Liver (tissue), 9 donors: ENCODE data around the gene ABCA13. TPM values are rescaled to one million over a fixed set of nuclear protein-coding genes. Genes with fewer than 3 reads are reported as not detected.

Experiments used
- DNase-seq: peaks from one replicate; pipeline ENCODE4 v3.0.0-alpha.2; 2017; ENCODE audit warnings: low spot score
- H3K27ac ChIP-seq, 2 donors: one replicate each; pipeline ENCODE4 v1.7.0; 2013; ENCODE audit warnings: inconsistent platforms in 2 of 2, low read length in 2 of 2, control low read depth in 1 of 2, low read depth in 1 of 2, mild to moderate bottlenecking in 1 of 2
- H3K27me3 ChIP-seq, 4 donors: one replicate each; pipeline versions ENCODE4 v1.6.1 to v1.7.0; 2013; ENCODE audit warnings: low read length in 3 of 4, inconsistent platforms in 1 of 4, mild to moderate bottlenecking in 1 of 4, moderate library complexity in 1 of 4; ENCODE audit not compliant: control insufficient read depth in 4 of 4, insufficient read depth in 4 of 4
- H3K36me3 ChIP-seq, 4 donors: one replicate each; pipeline versions ENCODE4 v1.6.1 to v1.7.0; 2013; ENCODE audit warnings: low read length in 3 of 4, mild to moderate bottlenecking in 3 of 4, low read depth in 1 of 4, moderate library complexity in 1 of 4; ENCODE audit not compliant: control insufficient read depth in 4 of 4, insufficient read depth in 3 of 4
- H3K4me1 ChIP-seq, 4 donors: one replicate each; pipeline versions ENCODE4 v1.6.1 to v1.7.0; 2013; ENCODE audit warnings: low read length in 3 of 4, mild to moderate bottlenecking in 3 of 4, moderate library complexity in 1 of 4; ENCODE audit not compliant: control insufficient read depth in 4 of 4, insufficient read depth in 4 of 4
- H3K4me3 ChIP-seq, 3 donors: one replicate each; pipeline versions ENCODE4 v1.6.1 to v1.7.0; 2013; ENCODE audit warnings: low read length in 3 of 3, control low read depth in 1 of 3, low read depth in 1 of 3, mild to moderate bottlenecking in 1 of 3
- H3K9ac ChIP-seq, 2 donors: one replicate each; pipeline ENCODE4 v1.7.0; 2013; ENCODE audit warnings: low read length in 2 of 2, mild to moderate bottlenecking in 2 of 2, moderate library complexity in 2 of 2, control low read depth in 1 of 2, low read depth in 1 of 2
- H3K9me3 ChIP-seq, 4 donors: one replicate each; pipeline versions ENCODE4 v1.6.1 to v1.7.0; 2013; ENCODE audit warnings: low read length in 3 of 4; ENCODE audit not compliant: control insufficient read depth in 4 of 4
- CTCF ChIP-seq: fragments of 150-350 bp; IDR thresholded peaks from 2 replicates; pipeline ENCODE4 v1.5.1; 2017; ENCODE audit warnings: improper control_type of control experiment, low read depth, low read length; ENCODE audit not compliant: missing input control
- EGR1 ChIP-seq, 2 donors: IDR thresholded peaks; 2 replicates each; pipeline ENCODE4 v1.6.1; 2016 to 2018; ENCODE audit warnings: antibody characterized with exemption in 2 of 2, low read depth in 2 of 2
- FOXA1 ChIP-seq: IDR thresholded peaks from 2 replicates; pipeline ENCODE4 v1.6.1; 2016; ENCODE audit warnings: antibody characterized with exemption
- FOXA2 ChIP-seq: IDR thresholded peaks from 2 replicates; pipeline ENCODE4 v1.6.1; 2016; ENCODE audit warnings: antibody characterized with exemption
- GABPA ChIP-seq, 2 donors: IDR thresholded peaks in 1 of 2; conservative IDR thresholded peaks in 1 of 2; 2 replicates each; pipeline ENCODE4 v1.6.1; 2016; ENCODE audit warnings: antibody characterized with exemption in 2 of 2, mild to moderate bottlenecking in 1 of 2, moderate library complexity in 1 of 2
- HNF4A ChIP-seq, 2 donors: conservative IDR thresholded peaks; 2 replicates each; pipeline ENCODE4 v1.6.1; 2016; ENCODE audit warnings: antibody characterized with exemption in 2 of 2, mild to moderate bottlenecking in 2 of 2
- HNF4G ChIP-seq: IDR thresholded peaks from 2 replicates; pipeline ENCODE4 v1.6.1; 2016; ENCODE audit warnings: antibody characterized with exemption
- JUND ChIP-seq, 2 donors: IDR thresholded peaks; 2 replicates each; pipeline ENCODE4 v1.6.1; 2016; ENCODE audit warnings: antibody characterized with exemption in 2 of 2
- MAX ChIP-seq: IDR thresholded peaks from 2 replicates; pipeline ENCODE4 v1.6.1; 2016; ENCODE audit warnings: antibody characterized with exemption
- NR2F2 ChIP-seq: IDR thresholded peaks from 2 replicates; pipeline ENCODE4 v1.6.1; 2016; ENCODE audit warnings: antibody characterized with exemption
- RAD21 ChIP-seq, 2 donors: IDR thresholded peaks; 2 replicates each; pipeline ENCODE4 v1.6.1; 2016; ENCODE audit warnings: antibody characterized with exemption in 2 of 2, mild to moderate bottlenecking in 2 of 2
- RXRA ChIP-seq, 2 donors: IDR thresholded peaks; 2 replicates each; pipeline ENCODE4 v1.6.1; 2017 to 2018; ENCODE audit warnings: antibody characterized with exemption in 2 of 2, mild to moderate bottlenecking in 1 of 2
- SP1 ChIP-seq: IDR thresholded peaks from 2 replicates; pipeline ENCODE4 v1.6.1; 2018; ENCODE audit warnings: antibody characterized with exemption, mild to moderate bottlenecking
- TAF1 ChIP-seq: conservative IDR thresholded peaks from 2 replicates; pipeline ENCODE4 v1.6.1; 2016; ENCODE audit warnings: antibody characterized with exemption, mild to moderate bottlenecking
- YY1 ChIP-seq: IDR thresholded peaks from 2 replicates; pipeline ENCODE4 v1.6.1; 2016; ENCODE audit warnings: antibody characterized with exemption, mild to moderate bottlenecking
- ZBTB33 ChIP-seq: IDR thresholded peaks from 2 replicates; pipeline ENCODE4 v1.6.1; 2016; ENCODE audit warnings: antibody characterized with exemption
- WGBS: extraction: QIAGEN DNeasy Blood & Tissue Kit; methylation state at CpG from one replicate; pipeline ENCODE4 v1.1.7; 2013; 5-methylcytosine and 5-hydroxymethylcytosine counted together
- polyA plus RNA-seq, 2 donors: library from polyadenylated mRNA; stranded (reverse) in 1 of 2; unstranded in 1 of 2; fragments of 200-250 nt in 1 of 2; fragments of >200 nt in 1 of 2; fragmentation: Nextera tagmentation in 1 of 2; extraction: Ambion mirVana in 1 of 2; gene quantifications; one replicate each; pipeline versions ENCODE4 v1.2.1 to v1.2.3, GENCODE V29; 2013 to 2015
- total RNA-seq, 2 donors: library from RNA; depleted of rRNA; stranded (reverse); fragments of >200 nt; gene quantifications; one replicate each; pipeline ENCODE4 v1.2.3, GENCODE V29; 2014
- TF ChIP-seq, protein P1 (sequence below): IDR thresholded peaks from 2 replicates; pipeline ENCODE4 v1.6.1; 2016; ENCODE audit warnings: antibody characterized with exemption, mild to moderate bottlenecking
- TF ChIP-seq, protein P2 (sequence below): IDR thresholded peaks from 2 replicates; pipeline ENCODE4 v1.6.1; 2016; ENCODE audit warnings: antibody characterized with exemption
- donor health status: healthy.
- donor health status: healthy.
- donor health status: healthy.
- donor health status: healthy.
- donor health status: healthy.

ABCA13 gene
- total and polyA plus RNA-seq, 4 donors: 0.22 to 1.0 (median 0.66) TPM

DNA sequence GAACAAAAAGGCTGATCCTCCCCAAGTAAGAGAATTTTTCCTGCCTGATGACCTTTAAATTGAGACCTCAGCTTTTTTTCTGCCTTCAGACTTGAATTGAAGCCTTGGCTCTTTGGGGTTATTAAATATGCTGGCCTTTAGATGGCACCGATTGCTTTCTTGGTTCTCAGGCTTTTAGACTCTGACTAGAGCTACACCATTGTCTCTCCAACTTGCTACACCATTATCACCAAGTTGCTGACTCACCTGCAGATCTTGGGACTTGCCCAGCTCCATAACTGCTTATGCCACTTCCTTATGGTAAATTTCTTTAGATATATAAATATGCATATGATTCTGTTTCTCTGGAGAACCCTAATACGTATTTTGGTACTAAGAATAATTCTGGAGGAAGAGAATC, 3.1 kb upstream of the ABCA13 start:
- Histone ChIP-seq H3K9me3 (no peaks in the 10 kb centered on the region), H3K9ac (no peak overlapping the region), H3K27ac (no peak overlapping the region), H3K4me1 (no peaks in the 10 kb centered on the region), H3K27me3 (no peaks in the 10 kb centered on the region), H3K36me3 (no peaks in the 10 kb centered on the region), H3K4me3 (no peak overlapping the region)
- DNase-seq: no peak
- WGBS: 41% methylated on average over 2 of the region's 2 CpGs
- TF ChIP-seq FOXA2 (no peak), RAD21 (IDR thresholded peaks at IDR 0.05) (no peak), YY1 (no peak), FOXA1 (no peak), HNF4A (conservative IDR thresholded peaks at IDR 0.05) (no peak), MAX (no peak), SP1 (no peak), CTCF (no peak)
- TF ChIP-seq, protein P1, sequence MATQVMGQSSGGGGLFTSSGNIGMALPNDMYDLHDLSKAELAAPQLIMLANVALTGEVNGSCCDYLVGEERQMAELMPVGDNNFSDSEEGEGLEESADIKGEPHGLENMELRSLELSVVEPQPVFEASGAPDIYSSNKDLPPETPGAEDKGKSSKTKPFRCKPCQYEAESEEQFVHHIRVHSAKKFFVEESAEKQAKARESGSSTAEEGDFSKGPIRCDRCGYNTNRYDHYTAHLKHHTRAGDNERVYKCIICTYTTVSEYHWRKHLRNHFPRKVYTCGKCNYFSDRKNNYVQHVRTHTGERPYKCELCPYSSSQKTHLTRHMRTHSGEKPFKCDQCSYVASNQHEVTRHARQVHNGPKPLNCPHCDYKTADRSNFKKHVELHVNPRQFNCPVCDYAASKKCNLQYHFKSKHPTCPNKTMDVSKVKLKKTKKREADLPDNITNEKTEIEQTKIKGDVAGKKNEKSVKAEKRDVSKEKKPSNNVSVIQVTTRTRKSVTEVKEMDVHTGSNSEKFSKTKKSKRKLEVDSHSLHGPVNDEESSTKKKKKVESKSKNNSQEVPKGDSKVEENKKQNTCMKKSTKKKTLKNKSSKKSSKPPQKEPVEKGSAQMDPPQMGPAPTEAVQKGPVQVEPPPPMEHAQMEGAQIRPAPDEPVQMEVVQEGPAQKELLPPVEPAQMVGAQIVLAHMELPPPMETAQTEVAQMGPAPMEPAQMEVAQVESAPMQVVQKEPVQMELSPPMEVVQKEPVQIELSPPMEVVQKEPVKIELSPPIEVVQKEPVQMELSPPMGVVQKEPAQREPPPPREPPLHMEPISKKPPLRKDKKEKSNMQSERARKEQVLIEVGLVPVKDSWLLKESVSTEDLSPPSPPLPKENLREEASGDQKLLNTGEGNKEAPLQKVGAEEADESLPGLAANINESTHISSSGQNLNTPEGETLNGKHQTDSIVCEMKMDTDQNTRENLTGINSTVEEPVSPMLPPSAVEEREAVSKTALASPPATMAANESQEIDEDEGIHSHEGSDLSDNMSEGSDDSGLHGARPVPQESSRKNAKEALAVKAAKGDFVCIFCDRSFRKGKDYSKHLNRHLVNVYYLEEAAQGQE: no peak

- no peaks in the 10 kb centered on the region for H3K27me3 ChIP-seq
- no peaks in the 10 kb centered on the region for H3K9me3 ChIP-seq
- TF ChIP-seq YY1 (no peak), FOXA2 (no peak), MAX (no peak), NR2F2 (no peak), TAF1 (no peak), CTCF (no peak), HNF4G (no peak), RXRA (IDR thresholded peaks at IDR 0.05) (no peak), SP1 (no peak), FOXA1 (no peak), RAD21 (IDR thresholded peaks at IDR 0.05) (no peak), EGR1 (IDR thresholded peaks at IDR 0.05; ENCODE audit: low read depth in 2 of 2) (no peak), JUND (IDR thresholded peaks at IDR 0.05) (no peak), ZBTB33 (no peak), HNF4A (conservative IDR thresholded peaks at IDR 0.05) (no peak), GABPA (IDR thresholded peaks at IDR 0.05 in 1 of 2, conservative IDR thresholded peaks at IDR 0.05 in 1 of 2) (no peak)
- TF ChIP-seq, protein P1: no peak
- TF ChIP-seq, protein P2, sequence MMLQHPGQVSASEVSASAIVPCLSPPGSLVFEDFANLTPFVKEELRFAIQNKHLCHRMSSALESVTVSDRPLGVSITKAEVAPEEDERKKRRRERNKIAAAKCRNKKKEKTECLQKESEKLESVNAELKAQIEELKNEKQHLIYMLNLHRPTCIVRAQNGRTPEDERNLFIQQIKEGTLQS: no peak
- DNase-seq: no peak
- no peak overlapping the region for H3K27ac ChIP-seq
- H3K36me3 ChIP-seq: no peaks in the 10 kb centered on the region
- WGBS: 61% methylated on average over 3 of the region's 3 CpGs
- H3K9ac ChIP-seq: no peak overlapping the region
- no peaks in the 10 kb centered on the region for H3K4me1 ChIP-seq
- H3K4me3 ChIP-seq: no peak overlapping the region
Observed at GRCh38 chr7:48170506-48170905, 752 bp upstream of the ABCA13 start.
